Stimulated activated naive CD8-positive, alpha-beta T cell treated with anti-CD3 and anti-CD28 coated beads, Interleukin-15, amount 100 ng/mL, for 72 hours (primary cell): Measurements from ENCODE around the gene YBEY.
"Not testable (repeated sequence)": the region's sequence is repeated elsewhere in the genome, so short reads cannot be mapped to it uniquely, and the experiment has no call there.

Experiments
- ATAC-seq: fragments of 150-1000 bp; cut with Tn5 transposase; 2 replicates; pipeline ENCODE4 v1.10.0; 2021; ENCODE audit warnings: mild to moderate bottlenecking, moderate library complexity
- DNase-seq, 2 donors: peaks; one replicate each; pipeline ENCODE4 v3.0.0; 2021 to 2022
- H3K27ac Mint-ChIP-seq, 2 donors: one replicate each; pipeline ENCODE4 v1.8.0; 2022; ENCODE audit warnings: mild to moderate bottlenecking in 2 of 2, mixed read lengths in 2 of 2, moderate library complexity in 2 of 2
- H3K27me3 Mint-ChIP-seq: one replicate; pipeline ENCODE4 v1.8.0; 2022; ENCODE audit warnings: mixed read lengths
- H3K4me1 Mint-ChIP-seq: one replicate; pipeline ENCODE4 v1.8.0; 2022; ENCODE audit warnings: mild to moderate bottlenecking, mixed read lengths
- H3K4me3 Mint-ChIP-seq, 2 donors: one replicate each; pipeline ENCODE4 v1.8.0; 2022; ENCODE audit warnings: mild to moderate bottlenecking in 2 of 2, mixed read lengths in 2 of 2, moderate library complexity in 1 of 2
- H3K9me3 Mint-ChIP-seq, 2 donors: one replicate each; pipeline ENCODE4 v1.8.0; 2022; ENCODE audit warnings: mixed read lengths in 2 of 2

Gene YBEY

DNA sequence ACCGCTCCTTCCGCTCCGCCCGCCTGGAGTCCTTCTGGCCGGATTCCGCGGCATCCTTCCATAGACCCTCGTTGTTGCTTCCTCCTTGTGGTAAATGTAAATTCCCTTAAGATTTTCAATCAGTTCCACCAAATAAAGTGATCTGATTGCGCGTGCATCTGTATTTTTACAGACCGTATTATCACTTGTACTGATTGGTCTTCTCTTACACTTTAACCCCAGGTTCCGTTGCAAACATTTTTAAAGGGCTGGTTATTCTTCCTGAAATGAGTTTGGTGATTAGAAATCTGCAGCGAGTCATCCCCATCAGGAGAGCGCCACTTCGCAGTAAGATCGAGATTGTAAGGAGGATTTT is 483 bp downstream of the YBEY start:
- H3K27me3 Mint-ChIP-seq: no peaks in the 10 kb centered on the region
- H3K4me3 Mint-ChIP-seq: peak overlapping the region; percentile 99
- H3K4me1 Mint-ChIP-seq: peaks cover 48% of the 10 kb centered on the region
- no peaks in the 10 kb centered on the region for H3K9me3 Mint-ChIP-seq
- peak overlapping the region; percentile 97 for H3K27ac Mint-ChIP-seq
- DNase-seq (no peak), ATAC-seq (peak; percentile 24)

DNA sequence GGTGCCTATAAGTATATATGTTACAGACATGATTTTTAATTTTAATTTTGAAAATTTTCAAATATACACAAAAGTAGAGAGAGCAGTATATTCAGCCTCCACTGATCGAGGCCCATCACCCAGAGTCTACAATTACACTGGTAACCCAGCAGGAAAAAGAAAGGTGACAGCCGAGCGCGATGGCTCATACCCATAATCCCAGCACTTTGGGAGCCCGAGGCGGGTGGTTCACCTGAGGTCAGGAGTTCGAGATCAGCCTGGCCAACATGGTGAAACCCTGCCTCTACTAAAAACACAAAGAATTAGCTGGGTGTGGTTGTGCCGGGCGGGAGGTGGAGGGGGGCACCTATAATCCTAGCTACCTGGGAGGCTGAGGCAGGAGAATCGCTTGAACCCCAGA is 1.4 kb downstream of the YBEY start:
- Mint-ChIP-seq H3K4me3 (peak overlapping the region in 1 of 2 donors; percentile 10), H3K9me3 (no peaks in the 10 kb centered on the region), H3K27me3 (no peaks in the 10 kb centered on the region), H3K27ac (no peak overlapping the region), H3K4me1 (peaks cover 48% of the 10 kb centered on the region)
- ATAC-seq (no peak), DNase-seq (no peak)

DNA sequence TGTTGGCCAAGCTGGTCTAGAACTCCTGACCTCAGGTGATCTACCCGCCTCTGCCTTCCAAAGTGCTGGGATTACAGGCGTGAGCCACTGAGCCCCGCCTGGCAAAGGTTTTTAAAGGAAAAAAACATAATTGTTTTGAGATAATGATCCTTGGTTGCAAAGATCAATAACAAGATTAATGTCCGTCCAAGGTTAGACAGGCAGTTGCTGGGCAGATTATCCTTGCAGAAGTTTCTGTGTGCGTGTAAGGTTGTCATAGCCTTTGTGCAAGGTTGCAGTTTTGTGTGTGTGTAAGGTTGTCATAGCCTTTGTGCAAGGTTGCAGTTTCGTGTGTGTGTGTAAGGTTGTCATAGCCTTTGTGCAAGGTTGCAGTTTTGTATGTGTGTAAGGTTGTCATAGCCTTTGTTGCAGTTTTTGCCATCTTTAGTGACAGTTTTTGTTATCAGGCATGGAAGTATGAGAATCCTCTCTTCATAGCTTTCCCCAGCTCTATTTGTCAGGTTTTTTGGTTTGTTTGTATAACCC is 3.6 kb downstream of the YBEY start:
- Mint-ChIP-seq H3K4me1 (peaks cover 32% of the 10 kb centered on the region), H3K9me3 (no peaks in the 10 kb centered on the region), H3K27me3 (no peaks in the 10 kb centered on the region), H3K4me3 (no peak overlapping the region), H3K27ac (no peak overlapping the region)
- DNase-seq (no peak), ATAC-seq (no peak)

DNA sequence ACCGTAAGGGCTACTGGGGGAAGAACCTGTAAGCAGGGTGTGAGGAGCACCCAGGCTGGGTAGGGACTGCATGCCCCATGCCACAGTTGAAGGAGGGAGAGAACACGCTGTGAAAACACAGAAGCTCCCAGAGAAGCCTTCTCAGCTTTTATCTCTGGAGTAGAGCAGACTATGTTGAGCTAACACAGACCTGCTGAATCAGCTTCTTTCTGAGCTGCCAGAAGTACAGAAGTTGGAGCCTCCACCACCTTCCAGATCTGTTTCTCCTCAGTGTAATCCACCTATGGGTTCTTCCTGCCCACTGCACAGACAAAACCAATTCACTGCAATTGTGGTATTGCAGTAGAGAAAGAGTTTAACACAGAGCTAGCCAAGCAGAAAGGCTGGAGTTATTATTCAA is 5.4 kb downstream of the YBEY start:
- peaks cover 41% of the 10 kb centered on the region for H3K4me1 Mint-ChIP-seq
- DNase-seq (no peak), ATAC-seq (no peak)
- no peak overlapping the region for H3K27ac Mint-ChIP-seq
- peaks cover 8% of the 10 kb centered on the region for H3K27me3 Mint-ChIP-seq
- H3K4me3 Mint-ChIP-seq: no peak overlapping the region
- no peaks in the 10 kb centered on the region for H3K9me3 Mint-ChIP-seq

DNA sequence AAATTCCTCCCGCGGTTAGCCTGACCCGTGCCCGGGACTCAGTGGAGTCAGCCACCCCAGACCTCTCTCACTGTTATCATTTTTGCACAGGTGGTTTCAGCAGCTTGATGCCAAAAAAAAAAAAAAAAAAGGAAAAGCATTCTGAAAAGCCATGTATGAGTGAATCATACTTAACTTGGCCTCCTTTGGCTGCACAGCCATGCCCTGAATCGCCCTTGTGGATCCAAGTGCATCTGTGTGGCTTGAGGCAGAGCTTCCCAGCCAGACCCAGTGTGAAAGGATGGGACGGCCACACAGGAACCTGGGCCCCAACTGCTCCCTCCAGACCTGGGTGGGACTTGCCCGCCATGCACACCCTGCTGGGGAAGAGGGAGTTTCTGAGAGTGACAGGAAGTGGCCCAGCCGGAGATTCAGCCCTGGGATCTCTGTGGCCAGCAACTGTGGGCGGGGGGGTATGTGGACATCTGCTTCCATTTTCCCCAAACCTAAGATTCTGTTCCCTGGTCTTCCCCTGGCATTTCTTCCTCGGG is 8.6 kb downstream of the YBEY start:
- Mint-ChIP-seq H3K27ac (peak overlapping the region in 1 of 2 donors; percentile 94), H3K9me3 (no peaks in the 10 kb centered on the region), H3K4me1 (peaks cover 39% of the 10 kb centered on the region), H3K27me3 (peaks cover 22% of the 10 kb centered on the region), H3K4me3 (peak overlapping the region; percentile 53 to 79)
- no peak for ATAC-seq
- peak in 1 of 2 donors; percentile 10 for DNase-seq

DNA sequence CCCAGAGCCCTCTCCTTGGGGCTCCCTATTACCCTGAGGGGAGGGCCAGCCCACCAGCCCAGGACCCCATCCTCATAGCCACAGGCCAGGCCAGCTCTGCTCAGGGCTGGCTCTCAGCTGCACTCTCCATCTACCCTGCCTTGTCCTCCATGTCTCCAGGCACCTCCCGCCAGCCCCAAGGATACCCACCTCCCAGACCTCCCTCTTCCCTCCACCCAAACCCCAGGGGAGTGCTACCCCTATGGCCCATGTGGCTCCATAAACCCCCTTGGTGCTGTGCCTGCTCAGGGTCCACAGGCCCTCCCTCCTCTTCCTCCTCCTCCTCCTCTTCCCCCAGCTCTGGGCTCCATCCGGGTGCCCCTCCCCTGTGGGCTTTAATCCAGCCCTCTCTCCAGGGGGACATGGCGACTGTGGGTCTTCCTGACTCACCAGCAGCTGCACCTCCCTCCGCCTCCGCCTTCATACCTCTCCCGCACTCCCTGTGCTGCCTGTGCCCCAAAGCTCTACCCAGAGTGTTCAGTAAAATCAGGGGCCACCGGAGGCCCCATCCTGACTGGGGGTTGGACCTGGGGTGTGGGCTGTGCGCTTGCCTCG is 9.1 kb downstream of the YBEY start:
- peaks cover 35% of the 10 kb centered on the region for H3K4me1 Mint-ChIP-seq
- peaks cover 22% of the 10 kb centered on the region for H3K27me3 Mint-ChIP-seq
- ATAC-seq (peak; percentile 37), DNase-seq (peak in 1 of 2 donors; percentile 10)
- no peaks in the 10 kb centered on the region for H3K9me3 Mint-ChIP-seq
- peak overlapping the region; percentile 53 to 79 for H3K4me3 Mint-ChIP-seq
- H3K27ac Mint-ChIP-seq: peak overlapping the region; percentile 88 to 94

DNA sequence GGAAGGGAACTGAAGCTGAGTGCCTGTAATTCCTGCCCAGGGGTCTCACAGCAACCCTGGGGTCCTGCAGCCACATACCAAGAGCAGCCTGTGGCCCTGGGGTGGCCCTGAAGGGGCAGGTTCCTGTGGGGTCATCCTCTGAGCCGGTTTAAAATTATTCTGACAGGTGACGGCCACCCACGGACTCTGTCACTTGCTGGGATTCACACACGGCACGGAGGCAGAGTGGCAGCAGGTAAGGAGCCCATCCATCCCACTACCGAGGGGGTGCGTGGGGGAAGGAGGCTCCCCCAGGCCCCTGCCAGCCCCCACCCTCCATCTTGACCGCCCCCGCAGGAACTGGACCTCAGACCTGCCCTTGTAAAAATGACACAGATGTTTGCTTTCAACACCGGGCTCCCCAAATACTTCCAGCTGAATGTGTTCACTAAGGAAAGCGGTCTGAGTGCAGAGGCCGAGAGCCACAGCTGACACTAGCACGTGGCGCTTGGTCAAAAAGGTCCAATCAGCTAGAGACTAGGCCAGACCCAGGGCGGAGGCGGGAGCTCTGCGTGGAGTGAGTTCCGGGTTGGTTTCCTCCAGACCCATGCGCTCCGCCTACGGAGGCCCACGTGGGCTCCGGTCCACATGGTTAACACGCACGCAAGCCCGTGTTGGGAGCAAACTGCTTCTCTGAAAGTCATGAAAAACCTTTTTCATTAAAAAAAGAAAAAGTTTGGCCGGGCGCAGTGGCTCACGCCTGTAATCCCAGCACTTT is 10.0 kb downstream of the YBEY start:
- H3K27ac Mint-ChIP-seq: peak overlapping the region; percentile 34 to 93
- H3K9me3 Mint-ChIP-seq: no peaks in the 10 kb centered on the region
- H3K4me3 Mint-ChIP-seq: peak overlapping the region; percentile 53 to 79
- DNase-seq: peak; percentile 52 to 86
- H3K27me3 Mint-ChIP-seq: peaks cover 22% of the 10 kb centered on the region
- peaks cover 35% of the 10 kb centered on the region for H3K4me1 Mint-ChIP-seq
- peak; percentile 90 for ATAC-seq

DNA sequence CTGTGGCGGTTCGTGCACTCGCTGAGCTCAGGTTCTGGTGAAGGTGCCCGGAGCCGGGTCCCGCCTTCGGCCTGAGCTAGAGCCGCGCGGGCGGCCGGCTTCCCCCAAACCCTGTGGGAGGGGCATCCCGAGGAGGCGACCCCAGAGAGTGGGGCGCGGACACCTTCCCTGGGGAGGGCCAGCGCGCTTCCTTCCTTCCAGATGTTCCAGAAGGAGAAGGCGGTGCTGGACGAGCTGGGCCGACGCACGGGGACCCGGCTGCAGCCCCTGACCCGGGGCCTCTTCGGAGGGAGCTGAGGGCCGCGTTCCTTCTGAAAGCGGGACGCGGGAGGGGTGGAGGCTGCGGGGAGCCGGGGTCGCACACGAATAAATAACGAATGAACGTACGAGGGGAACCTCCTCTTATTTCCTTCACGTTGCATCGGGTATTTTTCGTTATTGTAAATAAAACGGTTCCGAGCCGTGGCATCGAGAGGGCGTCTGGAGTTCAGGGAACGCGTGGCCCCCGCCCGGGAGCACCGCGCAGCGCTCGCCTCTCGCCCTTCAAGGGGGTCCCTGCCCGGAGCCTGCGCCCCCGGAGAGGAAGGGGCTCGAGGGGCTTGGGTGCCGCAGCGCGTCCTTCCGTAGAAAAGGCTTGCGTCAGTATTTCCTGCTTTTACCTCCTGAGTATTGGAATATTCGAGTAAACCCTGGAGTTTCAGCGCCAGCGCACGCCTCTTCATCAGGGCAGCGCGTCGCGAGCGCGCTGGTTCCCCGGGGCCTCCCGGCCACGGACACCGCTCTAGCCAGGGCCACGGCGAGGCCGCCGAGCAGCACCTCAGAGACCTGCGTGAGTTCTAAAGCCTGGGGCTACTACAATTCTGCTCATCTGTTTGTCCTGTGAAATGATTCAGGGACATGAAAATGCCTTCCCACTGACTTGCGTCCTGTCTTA is 11.5 kb downstream of the YBEY start:
- Mint-ChIP-seq H3K27me3 (peaks cover 22% of the 10 kb centered on the region), H3K9me3 (no peaks in the 10 kb centered on the region), H3K27ac (peak overlapping the region; percentile 52 to 67), H3K4me1 (peaks cover 35% of the 10 kb centered on the region), H3K4me3 (peak overlapping the region; percentile 74 to 75)
- DNase-seq: peak in 1 of 2 donors; percentile 26
- ATAC-seq: no peak

DNA sequence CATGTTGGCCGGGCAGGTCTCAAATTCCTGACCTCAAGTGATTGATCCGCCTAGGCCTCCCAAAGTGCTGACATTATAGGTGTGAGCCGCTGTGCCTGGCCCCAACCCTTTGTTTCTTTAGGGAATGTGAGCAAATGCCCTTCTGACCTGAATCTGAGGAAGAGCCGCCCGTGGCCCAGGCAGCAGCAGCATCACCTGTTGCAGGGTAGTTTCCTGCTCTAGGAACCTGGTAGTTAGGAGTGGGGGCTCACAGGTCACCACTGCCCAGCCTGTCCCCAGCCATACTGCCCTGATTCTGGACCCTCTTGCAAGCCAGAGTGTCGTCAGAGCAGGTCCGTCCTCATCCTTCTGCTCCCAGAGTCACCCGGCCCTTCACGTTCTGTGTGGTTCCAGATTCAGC is 13.0 kb downstream of the YBEY start:
- Mint-ChIP-seq H3K4me1 (peaks cover 35% of the 10 kb centered on the region), H3K4me3 (peak overlapping the region in 1 of 2 donors; percentile 51), H3K27me3 (peaks cover 22% of the 10 kb centered on the region), H3K9me3 (no peaks in the 10 kb centered on the region), H3K27ac (peak overlapping the region in 1 of 2 donors; percentile 48)
- DNase-seq: no peak
- no peak for ATAC-seq

DNA sequence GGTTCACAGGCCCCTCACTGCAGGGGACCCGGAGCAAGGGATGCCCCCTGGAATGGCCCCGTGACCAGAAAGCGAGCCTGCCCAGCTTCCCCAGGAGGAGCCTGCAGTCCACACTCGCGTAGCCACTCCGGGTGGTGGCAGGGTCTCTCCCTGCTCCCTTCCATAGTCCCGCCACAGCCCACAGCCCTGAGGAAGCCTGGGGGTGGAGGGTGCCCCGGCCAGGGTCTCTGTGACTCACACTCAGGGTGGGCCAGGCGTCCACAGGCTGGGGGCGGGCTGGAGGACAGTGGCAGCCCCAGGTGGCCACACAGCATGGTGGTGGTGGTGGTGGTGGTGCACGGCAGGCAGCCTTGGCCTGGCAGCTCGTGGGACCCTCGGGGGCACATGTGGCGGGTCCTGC is 15.6 kb downstream of the YBEY start:
- no peak for ATAC-seq
- no peak overlapping the region for H3K4me3 Mint-ChIP-seq
- no peaks in the 10 kb centered on the region for H3K9me3 Mint-ChIP-seq

DNA sequence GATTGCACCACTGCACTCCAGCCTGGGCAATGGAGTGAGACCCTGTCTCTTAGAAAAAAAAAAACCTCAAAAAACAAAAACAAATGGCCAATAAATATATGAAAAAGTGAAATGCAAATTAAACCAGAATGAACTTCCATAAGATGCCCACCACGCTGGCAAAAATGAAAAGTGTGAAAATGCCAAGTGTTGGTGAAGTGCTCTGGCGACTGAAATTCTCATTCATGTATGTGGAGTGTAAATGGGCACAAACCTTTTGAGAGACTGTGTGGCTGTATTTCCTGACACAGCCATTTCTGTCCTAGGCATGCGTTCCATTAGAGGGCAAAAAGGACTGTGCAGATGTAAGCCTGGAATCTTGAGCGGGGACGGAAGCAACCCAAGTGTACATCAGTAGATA is 18.3 kb downstream of the YBEY start:
- no peak for DNase-seq
- H3K27ac Mint-ChIP-seq: no peak overlapping the region
- no peak overlapping the region for H3K4me3 Mint-ChIP-seq
- H3K27me3 Mint-ChIP-seq: no peaks in the 10 kb centered on the region
- H3K9me3 Mint-ChIP-seq: no peaks in the 10 kb centered on the region
- no peak for ATAC-seq
- no peaks in the 10 kb centered on the region for H3K4me1 Mint-ChIP-seq

More for the DNA sequence above, 15.6 kb downstream of the YBEY start:
- peaks cover 14% of the 10 kb centered on the region for H3K27me3 Mint-ChIP-seq
- no peak for DNase-seq
- peaks cover 12% of the 10 kb centered on the region for H3K4me1 Mint-ChIP-seq
- H3K27ac Mint-ChIP-seq: no peak overlapping the region

DNA sequence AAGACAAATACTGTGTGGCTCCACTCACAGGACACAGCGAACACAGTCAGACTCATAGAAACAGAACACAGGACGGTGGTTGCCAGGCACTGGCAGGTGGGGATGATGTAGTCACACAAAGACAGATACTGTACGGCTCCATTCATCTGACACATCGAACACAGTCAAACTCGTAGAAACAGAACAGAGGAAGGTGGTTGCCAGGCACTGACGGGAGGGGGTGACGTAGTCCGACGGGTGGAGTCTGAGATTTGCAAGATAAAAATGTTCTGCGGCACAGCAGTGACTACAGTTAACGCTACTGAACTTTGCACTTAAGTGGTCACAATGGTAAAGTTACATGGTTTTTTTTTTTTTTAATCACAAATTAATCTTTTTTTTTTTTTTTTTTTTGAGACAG is 18.8 kb downstream of the YBEY start:
- no peaks in the 10 kb centered on the region for H3K27me3 Mint-ChIP-seq
- no peaks in the 10 kb centered on the region for H3K4me1 Mint-ChIP-seq
- ATAC-seq (no peak), DNase-seq (no peak)
- H3K4me3 Mint-ChIP-seq: no peak overlapping the region
- H3K9me3 Mint-ChIP-seq: no peaks in the 10 kb centered on the region
- H3K27ac Mint-ChIP-seq: peak overlapping the region in 1 of 2 donors; percentile 12

DNA sequence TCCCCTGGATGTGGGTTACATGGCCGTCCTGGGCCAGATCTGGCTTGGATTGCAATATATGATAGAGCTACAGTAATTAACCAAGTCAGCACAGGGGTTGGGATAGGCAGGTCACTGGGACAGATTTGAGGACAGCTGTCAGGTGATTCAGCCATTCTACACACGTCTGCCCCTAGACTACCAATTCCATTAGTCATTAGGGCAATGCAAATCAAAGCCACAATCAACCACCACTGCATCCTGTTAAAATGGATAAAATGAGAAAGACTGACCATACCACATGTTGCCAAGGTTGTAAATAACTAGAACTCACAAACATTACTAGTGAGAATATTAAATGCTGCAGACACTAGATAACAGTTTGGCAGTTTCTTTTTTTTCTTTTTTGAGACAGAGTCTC is 21.5 kb downstream of the YBEY start:
- Mint-ChIP-seq H3K27me3 (no peaks in the 10 kb centered on the region), H3K4me3 (no peak overlapping the region), H3K9me3 (no peaks in the 10 kb centered on the region), H3K4me1 (no peaks in the 10 kb centered on the region), H3K27ac (no peak overlapping the region)
- DNase-seq: no peak
- peak; percentile 48 for ATAC-seq

DNA sequence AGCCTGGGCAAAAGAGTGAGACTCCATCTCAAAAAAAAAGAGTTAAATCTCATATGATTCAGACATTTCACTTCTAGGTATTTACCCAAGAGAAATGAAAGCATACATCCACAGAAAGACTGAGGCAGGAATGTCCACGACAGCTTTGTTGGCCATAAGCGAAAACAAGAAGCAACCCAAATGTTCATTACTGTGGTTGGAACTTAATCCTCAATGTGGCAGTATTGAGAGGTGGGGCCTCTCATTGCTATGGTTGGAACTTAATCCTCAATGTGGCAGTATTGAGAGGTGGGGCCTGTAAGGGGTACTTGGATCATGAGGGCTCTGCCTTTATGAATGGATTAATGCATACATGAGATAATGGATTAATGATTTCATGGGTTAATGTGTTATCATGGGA is 22.3 kb downstream of the YBEY start:
- ATAC-seq (no peak), DNase-seq (no peak)
- H3K27me3 Mint-ChIP-seq: no peaks in the 10 kb centered on the region
- no peaks in the 10 kb centered on the region for H3K9me3 Mint-ChIP-seq
- no peak overlapping the region for H3K27ac Mint-ChIP-seq
- H3K4me3 Mint-ChIP-seq: no peak overlapping the region
- no peaks in the 10 kb centered on the region for H3K4me1 Mint-ChIP-seq

DNA sequence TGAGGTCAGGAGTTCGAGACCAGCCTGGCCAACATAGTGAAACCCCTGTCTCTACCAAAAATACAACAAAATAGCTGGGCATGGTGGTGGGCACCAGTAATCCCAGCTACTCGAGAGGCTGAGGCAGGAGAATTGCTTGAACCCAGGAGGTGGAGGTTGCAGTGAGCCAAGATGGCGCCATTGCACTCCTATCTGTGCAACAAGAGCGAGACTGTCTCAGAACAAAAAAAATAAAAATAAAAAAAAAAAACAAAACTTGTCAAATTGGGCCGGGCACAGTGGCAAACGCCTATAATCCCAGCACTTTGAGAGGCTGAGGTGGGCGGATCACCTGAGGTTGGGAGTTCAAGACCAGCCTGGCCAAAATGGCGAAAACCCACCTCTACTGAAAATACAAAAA is 24.1 kb downstream of the YBEY start:
- not testable (repeated sequence) for DNase-seq, H3K9me3 Mint-ChIP-seq

More for the DNA sequence above, 24.1 kb downstream of the YBEY start:
- H3K4me3 Mint-ChIP-seq, ATAC-seq, H3K4me1 Mint-ChIP-seq, H3K27me3 Mint-ChIP-seq, H3K27ac Mint-ChIP-seq: not testable (repeated sequence)
